Thymus (tissue), 11 donors: ENCODE measurements around the gene SHISA7. TPM values are rescaled to one million over a fixed set of nuclear protein-coding genes. Genes with fewer than 3 reads are reported as not detected.

Source experiments
- DNase-seq, 9 donors: peaks; one replicate each; pipeline ENCODE4 v3.0.0-alpha.2; 2013; ENCODE audit warnings: low spot score in 9 of 9, low read depth in 6 of 9, missing footprints in 1 of 9
- H3K27ac ChIP-seq, 2 donors: one replicate each; pipeline ENCODE4 v1.5.1; 2013; ENCODE audit warnings: control low read depth in 1 of 2, low read depth in 1 of 2, low read length in 1 of 2, mild to moderate bottlenecking in 1 of 2, moderate library complexity in 1 of 2
- H3K27me3 ChIP-seq, 2 donors: one replicate each; pipeline ENCODE4 v1.5.1; 2013; ENCODE audit warnings: low read length in 1 of 2; ENCODE audit not compliant: control insufficient read depth in 2 of 2, insufficient read depth in 1 of 2
- H3K36me3 ChIP-seq, 2 donors: one replicate each; pipeline ENCODE4 v1.5.1; 2013; ENCODE audit warnings: low read length in 1 of 2, mild to moderate bottlenecking in 1 of 2, moderate library complexity in 1 of 2; ENCODE audit not compliant: control insufficient read depth in 2 of 2, insufficient read depth in 2 of 2
- H3K4me1 ChIP-seq, 2 donors: one replicate each; pipeline ENCODE4 v1.5.1; 2013; ENCODE audit warnings: low read length in 2 of 2; ENCODE audit not compliant: control insufficient read depth in 2 of 2, insufficient read depth in 2 of 2
- H3K4me3 ChIP-seq, 2 donors: one replicate each; pipeline ENCODE4 v1.5.1; 2013; ENCODE audit warnings: low read length in 2 of 2, control low read depth in 1 of 2, mild to moderate bottlenecking in 1 of 2
- H3K9me3 ChIP-seq, 2 donors: one replicate each; pipeline ENCODE4 v1.5.1; 2013; ENCODE audit warnings: low read length in 1 of 2, mild to moderate bottlenecking in 1 of 2; ENCODE audit not compliant: control insufficient read depth in 2 of 2, insufficient read depth in 1 of 2
- WGBS: extraction: QIAGEN DNeasy Blood & Tissue Kit; methylation state at CpG from one replicate; pipeline ENCODE4 v1.1.7; 2013; 5-methylcytosine and 5-hydroxymethylcytosine counted together
- polyA plus RNA-seq: library from polyadenylated mRNA; stranded (reverse); fragments of 200-250 nt; gene quantifications from one replicate; pipeline ENCODE4 v1.2.3, GENCODE V29; 2013
- total RNA-seq: library from RNA; stranded (reverse); fragments of 120-200 nt; gene quantifications from one replicate; pipeline ENCODE4 v1.2.4, GENCODE V29; 2013
- donor health status: healthy.

SHISA7 gene
- total and polyA plus RNA-seq, 2 donors: 0.05 to 0.11 TPM

GRCh38 chr19:55459950-55460657, 17.0 kb upstream of the SHISA7 start:
- Histone ChIP-seq H3K4me1 (peaks cover 11 to 15% of the 10 kb centered on the region in 2 donors), H3K9me3 (peaks cover 1 to 8% of the 10 kb centered on the region in 2 donors), H3K27ac (no peak overlapping the region), H3K27me3 (peaks cover 0 to 22% of the 10 kb centered on the region in 2 donors), H3K36me3 (peaks cover 0 to 4% of the 10 kb centered on the region in 2 donors), H3K4me3 (no peak overlapping the region)
- 87% methylated on average over 16 of the region's 16 CpGs for WGBS
- DNase-seq: no peak

- H3K27me3 ChIP-seq: peaks cover 0 to 18% of the 10 kb centered on the region in 2 donors
- no peak overlapping the region for H3K27ac ChIP-seq
- no peak for DNase-seq
- H3K4me1 ChIP-seq: peaks cover 11 to 15% of the 10 kb centered on the region in 2 donors
- peaks cover 1 to 8% of the 10 kb centered on the region in 2 donors for H3K9me3 ChIP-seq
- peaks cover 0 to 4% of the 10 kb centered on the region in 2 donors for H3K36me3 ChIP-seq
- 88% methylated on average over 8 of the region's 8 CpGs for WGBS
- no peak overlapping the region for H3K4me3 ChIP-seq
Measured at GRCh38 chr19:55459551-55459949, 16.4 kb upstream of the SHISA7 start.

- no peak overlapping the region for H3K4me3 ChIP-seq
- peaks cover 11 to 15% of the 10 kb centered on the region in 2 donors for H3K4me1 ChIP-seq
- H3K36me3 ChIP-seq: peaks cover 0 to 4% of the 10 kb centered on the region in 2 donors
- H3K9me3 ChIP-seq: peaks cover 1 to 8% of the 10 kb centered on the region in 2 donors
- WGBS: 85% methylated on average over 16 of the region's 16 CpGs
- H3K27ac ChIP-seq: no peak overlapping the region
- DNase-seq: no peak
- peaks cover 0 to 18% of the 10 kb centered on the region in 2 donors for H3K27me3 ChIP-seq
Measured at GRCh38 chr19:55457683-55458457, 14.8 kb upstream of the SHISA7 start.

- Histone ChIP-seq H3K27ac (no peak overlapping the region), H3K27me3 (peaks cover 12 to 27% of the 10 kb centered on the region in 2 donors), H3K4me3 (no peak overlapping the region), H3K4me1 (peaks cover 20 to 21% of the 10 kb centered on the region in 2 donors), H3K9me3 (peaks cover 1 to 3% of the 10 kb centered on the region in 2 donors), H3K36me3 (peaks cover 0 to 4% of the 10 kb centered on the region in 2 donors)
- WGBS: 96% methylated on average over 14 of the region's 14 CpGs
- DNase-seq: no peak
Measured at GRCh38 chr19:55456347-55456746, 13.2 kb upstream of the SHISA7 start.

GRCh38 chr19:55455576-55456235, 12.6 kb upstream of the SHISA7 start:
- Histone ChIP-seq H3K4me3 (no peak overlapping the region), H3K4me1 (peaks cover 14 to 15% of the 10 kb centered on the region in 2 donors), H3K27me3 (peaks cover 17 to 34% of the 10 kb centered on the region in 2 donors), H3K9me3 (peaks cover 0 to 1% of the 10 kb centered on the region in 2 donors), H3K36me3 (peaks cover 0 to 4% of the 10 kb centered on the region in 2 donors), H3K27ac (no peak overlapping the region)
- WGBS: 97% methylated on average over 11 of the region's 11 CpGs
- DNase-seq: no peak

GRCh38 chr19:55454787-55455243, 11.7 kb upstream of the SHISA7 start:
- Histone ChIP-seq H3K4me3 (no peak overlapping the region), H3K9me3 (no peaks in the 10 kb centered on the region), H3K27ac (no peak overlapping the region), H3K4me1 (peaks cover 13 to 15% of the 10 kb centered on the region in 2 donors), H3K27me3 (peaks cover 18 to 41% of the 10 kb centered on the region in 2 donors), H3K36me3 (peaks cover 0 to 4% of the 10 kb centered on the region in 2 donors)
- peak in 2 of 9 donors; percentile 58 to 62 for DNase-seq
- 84% methylated on average over 14 of the region's 14 CpGs for WGBS

GRCh38 chr19:55453511-55454260, 10.6 kb upstream of the SHISA7 start:
- Histone ChIP-seq H3K27me3 (peaks cover 26 to 52% of the 10 kb centered on the region in 2 donors), H3K9me3 (no peaks in the 10 kb centered on the region), H3K36me3 (peaks cover 0 to 4% of the 10 kb centered on the region in 2 donors), H3K27ac (no peak overlapping the region), H3K4me1 (peaks cover 13 to 15% of the 10 kb centered on the region in 2 donors), H3K4me3 (no peak overlapping the region)
- no peak for DNase-seq
- WGBS: 98% methylated on average over 12 of the region's 12 CpGs

GRCh38 chr19:55452749-55453346, 9.7 kb upstream of the SHISA7 start:
- peaks cover 13 to 15% of the 10 kb centered on the region in 2 donors for H3K4me1 ChIP-seq
- H3K9me3 ChIP-seq: no peaks in the 10 kb centered on the region
- peaks cover 0 to 4% of the 10 kb centered on the region in 2 donors for H3K36me3 ChIP-seq
- DNase-seq: peak in 8 of 9 donors; percentile 57 to 88 (median 76)
- WGBS: 26% methylated on average over 34 of the region's 34 CpGs
- H3K27ac ChIP-seq: no peak overlapping the region
- H3K27me3 ChIP-seq: peaks cover 26 to 56% of the 10 kb centered on the region in 2 donors
- H3K4me3 ChIP-seq: peak overlapping the region in 1 of 2 donors; percentile 49
